MCF 10A (cell line): ENCODE data around the gene COQ8B. TPM values are rescaled to one million over a fixed set of nuclear protein-coding genes. Genes with fewer than 3 reads are reported as not detected.

Experiments used
- BruUV-seq: library from RNA; stranded (reverse); fragments of 400-500 nt; replicated peaks from 2 replicates; lab custom pipeline; 2021; lab: Mats Ljungman, UMichigan
- CTCF ChIA-PET: fragments of 300-600 bp; sonication (Branson Sonifier 250); formaldehyde crosslinking; extraction: SDS; loops from one replicate; lab custom pipeline; 2021; ENCODE audit warnings: antibody characterized with exemption, inconsistent platforms; lab: Yijun Ruan, JAX
- POLR2A ChIA-PET: fragments of 300-600, 350-650 bp; sonication (Branson Sonifier 250); formaldehyde crosslinking; extraction: SDS; loops from one replicate; lab custom pipeline; 2020; ENCODE audit warnings: antibody characterized with exemption, inconsistent platforms; lab: Yijun Ruan, JAX
- DNase-seq: peaks from one replicate; pipeline ENCODE4 v3.0.0-alpha.2; 2018; ENCODE audit not compliant: unreplicated experiment
- H3K27ac Mint-ChIP-seq: one replicate; pipeline ENCODE4 v1.8.0; 2022; ENCODE audit warnings: mild to moderate bottlenecking, low read depth, mixed read lengths; ENCODE audit not compliant: unreplicated experiment
- H3K27me3 Mint-ChIP-seq: one replicate; pipeline ENCODE4 v1.8.0; 2022; ENCODE audit warnings: mixed read lengths; ENCODE audit not compliant: insufficient read depth, unreplicated experiment
- H3K36me3 Mint-ChIP-seq: one replicate; pipeline ENCODE4 v1.8.0; 2022; ENCODE audit warnings: mild to moderate bottlenecking, moderate library complexity, mixed read lengths; ENCODE audit not compliant: insufficient read depth, unreplicated experiment
- H3K4me1 Mint-ChIP-seq: one replicate; pipeline ENCODE4 v1.8.0; 2022; ENCODE audit warnings: mixed read lengths; ENCODE audit not compliant: insufficient read depth, unreplicated experiment
- H3K4me3 Mint-ChIP-seq: one replicate; pipeline ENCODE4 v1.8.0; 2022; ENCODE audit warnings: mild to moderate bottlenecking, moderate library complexity, mixed read lengths; ENCODE audit not compliant: unreplicated experiment
- H3K9me3 Mint-ChIP-seq: one replicate; pipeline ENCODE4 v1.8.0; 2022; ENCODE audit warnings: mixed read lengths; ENCODE audit not compliant: unreplicated experiment
- intact Hi-C: fragments of 100-400 bp; cut with micrococcal nuclease; formaldehyde crosslinking; loops from 2 replicates; pipeline ENCODE4 v1.14.1; 2022
- total RNA-seq: library from RNA; stranded (reverse); gene quantifications from 2 replicates; pipeline ENCODE4 v1.2.3, GENCODE V29; 2022
- TF ChIP-seq, protein P1 (sequence below): fragments of 200-600 bp; IDR thresholded peaks from one replicate; pipeline ENCODE4 v1.8.0; 2022; ENCODE audit warnings: antibody characterized with exemption, mild to moderate bottlenecking; ENCODE audit not compliant: unreplicated experiment

Gene COQ8B
- total RNA-seq, 1 experiment from 2014 or later, result 46.7 TPM

DNA sequence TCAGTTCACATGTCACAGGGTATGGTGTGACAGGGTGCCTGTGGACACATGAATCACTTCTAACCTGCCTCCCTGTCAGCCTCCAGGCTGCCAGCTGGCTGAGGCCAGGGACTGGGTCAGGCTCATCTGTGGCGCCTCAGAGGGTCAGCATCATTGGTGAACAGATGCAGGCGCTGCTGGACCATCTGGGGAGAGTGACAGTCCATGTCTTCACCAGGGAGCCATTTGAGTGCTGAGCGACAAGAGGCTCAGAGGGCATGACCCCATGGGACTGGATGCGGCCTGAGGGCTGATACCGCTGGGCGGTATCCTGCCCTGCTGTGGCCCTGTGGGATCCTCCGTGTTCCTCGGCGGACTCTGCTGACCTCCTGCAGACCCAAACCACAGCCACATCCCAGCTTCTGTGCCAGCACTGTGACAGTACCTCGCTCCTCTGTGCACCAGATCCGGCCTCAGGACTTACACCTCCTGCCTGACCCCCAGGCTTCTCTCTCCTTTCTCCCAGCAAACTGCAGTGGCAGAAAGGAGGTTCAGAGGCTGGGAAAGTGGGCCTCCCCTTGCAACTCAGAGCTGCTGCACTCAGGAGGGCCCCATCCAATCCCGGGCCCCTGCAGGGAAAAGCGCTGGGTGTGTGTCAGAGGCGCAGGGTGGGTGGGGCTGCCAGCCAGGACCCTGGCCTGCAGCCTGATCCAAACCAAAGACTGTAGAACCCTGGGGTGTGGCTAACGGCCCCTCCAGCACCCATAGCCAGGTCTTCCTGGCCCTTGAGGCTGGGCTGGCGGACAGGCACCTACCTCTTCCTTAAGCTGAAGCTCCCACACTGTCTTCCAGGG is 23.4 kb upstream of the COQ8B start:
- TF ChIP-seq, protein P1, sequence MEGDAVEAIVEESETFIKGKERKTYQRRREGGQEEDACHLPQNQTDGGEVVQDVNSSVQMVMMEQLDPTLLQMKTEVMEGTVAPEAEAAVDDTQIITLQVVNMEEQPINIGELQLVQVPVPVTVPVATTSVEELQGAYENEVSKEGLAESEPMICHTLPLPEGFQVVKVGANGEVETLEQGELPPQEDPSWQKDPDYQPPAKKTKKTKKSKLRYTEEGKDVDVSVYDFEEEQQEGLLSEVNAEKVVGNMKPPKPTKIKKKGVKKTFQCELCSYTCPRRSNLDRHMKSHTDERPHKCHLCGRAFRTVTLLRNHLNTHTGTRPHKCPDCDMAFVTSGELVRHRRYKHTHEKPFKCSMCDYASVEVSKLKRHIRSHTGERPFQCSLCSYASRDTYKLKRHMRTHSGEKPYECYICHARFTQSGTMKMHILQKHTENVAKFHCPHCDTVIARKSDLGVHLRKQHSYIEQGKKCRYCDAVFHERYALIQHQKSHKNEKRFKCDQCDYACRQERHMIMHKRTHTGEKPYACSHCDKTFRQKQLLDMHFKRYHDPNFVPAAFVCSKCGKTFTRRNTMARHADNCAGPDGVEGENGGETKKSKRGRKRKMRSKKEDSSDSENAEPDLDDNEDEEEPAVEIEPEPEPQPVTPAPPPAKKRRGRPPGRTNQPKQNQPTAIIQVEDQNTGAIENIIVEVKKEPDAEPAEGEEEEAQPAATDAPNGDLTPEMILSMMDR, result no peak
- ChIA-PET CTCF (no interaction called here), POLR2A (interaction anchor here (0.6 to 3.7 kb wide), 7 partner anchors 10 to 71 kb away, joined by 3 to 35 read pairs (median 3); partner anchors contain the start of genes ACTMAP, COQ8B, EGLN2 and ITPKC)
- no peaks in the 10 kb centered on the region for H3K9me3 Mint-ChIP-seq
- peak overlapping the region; percentile 70 for H3K27ac Mint-ChIP-seq
- intact Hi-C loops, result no loop called here
- peaks cover 7% of the 10 kb centered on the region for H3K4me1 Mint-ChIP-seq
- BruUV-seq, result TSS peak; percentile 12
- no peak overlapping the region for H3K4me3 Mint-ChIP-seq
- peaks cover 73% of the 10 kb centered on the region for H3K36me3 Mint-ChIP-seq
- no peak for DNase-seq
- H3K27me3 Mint-ChIP-seq, result no peaks in the 10 kb centered on the region

DNA sequence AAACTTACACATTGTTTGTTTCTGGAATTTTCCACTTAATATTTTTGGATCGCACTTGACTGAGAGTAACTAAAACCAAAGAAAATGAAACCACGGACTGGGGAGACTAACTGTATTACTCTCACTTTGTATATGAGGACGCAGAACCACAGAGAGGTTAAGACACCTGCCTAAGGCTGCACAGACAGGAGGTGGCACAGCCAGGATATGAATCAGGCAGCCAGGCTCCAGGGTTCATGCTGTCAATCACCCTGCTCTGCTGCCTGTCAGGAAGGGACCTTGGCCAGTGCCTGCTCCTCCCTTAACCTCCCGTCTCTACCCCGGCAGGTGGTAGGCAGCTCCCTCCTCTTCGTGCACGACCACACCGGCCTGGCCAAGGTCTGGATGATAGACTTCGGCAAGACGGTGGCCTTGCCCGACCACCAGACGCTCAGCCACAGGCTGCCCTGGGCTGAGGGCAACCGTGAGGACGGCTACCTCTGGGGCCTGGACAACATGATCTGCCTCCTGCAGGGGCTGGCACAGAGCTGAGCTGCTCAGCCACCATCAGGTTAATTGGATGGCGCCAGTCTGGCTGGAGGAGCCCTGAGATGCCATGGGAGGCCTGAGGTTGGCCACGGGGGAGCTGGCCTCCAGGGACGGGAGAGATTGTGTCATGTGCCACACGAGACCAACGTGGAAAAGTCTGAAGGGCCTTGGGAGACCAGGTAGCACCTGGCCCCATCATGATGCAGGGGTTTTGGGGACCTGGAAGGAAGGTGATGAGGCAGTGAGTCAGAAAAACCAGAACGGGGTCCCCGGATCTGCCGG is 22.5 kb upstream of the COQ8B start:
- ChIA-PET POLR2A (interaction anchor here (0.6 to 3.7 kb wide), 5 partner anchors 11 to 413 kb away, joined by 3 to 35 read pairs (median 3); partner anchors contain the start of genes ACTMAP, COQ8B, ITPKC and SNRPA), CTCF (interaction anchor here (0.6 to 0.7 kb wide), 2 partner anchors 57 to 319 kb away, joined by 3 read pairs; no protein-coding TSS in a partner anchor)
- BruUV-seq, result no TSS peak
- peaks cover 81% of the 10 kb centered on the region for H3K36me3 Mint-ChIP-seq
- no peak overlapping the region for H3K27ac Mint-ChIP-seq
- intact Hi-C loops, result no loop called here
- DNase-seq, result no peak
- H3K9me3 Mint-ChIP-seq, result no peaks in the 10 kb centered on the region
- H3K4me3 Mint-ChIP-seq, result no peak overlapping the region
- TF ChIP-seq, protein P1, result no peak
- no peaks in the 10 kb centered on the region for H3K27me3 Mint-ChIP-seq
- peaks cover 7% of the 10 kb centered on the region for H3K4me1 Mint-ChIP-seq

DNA sequence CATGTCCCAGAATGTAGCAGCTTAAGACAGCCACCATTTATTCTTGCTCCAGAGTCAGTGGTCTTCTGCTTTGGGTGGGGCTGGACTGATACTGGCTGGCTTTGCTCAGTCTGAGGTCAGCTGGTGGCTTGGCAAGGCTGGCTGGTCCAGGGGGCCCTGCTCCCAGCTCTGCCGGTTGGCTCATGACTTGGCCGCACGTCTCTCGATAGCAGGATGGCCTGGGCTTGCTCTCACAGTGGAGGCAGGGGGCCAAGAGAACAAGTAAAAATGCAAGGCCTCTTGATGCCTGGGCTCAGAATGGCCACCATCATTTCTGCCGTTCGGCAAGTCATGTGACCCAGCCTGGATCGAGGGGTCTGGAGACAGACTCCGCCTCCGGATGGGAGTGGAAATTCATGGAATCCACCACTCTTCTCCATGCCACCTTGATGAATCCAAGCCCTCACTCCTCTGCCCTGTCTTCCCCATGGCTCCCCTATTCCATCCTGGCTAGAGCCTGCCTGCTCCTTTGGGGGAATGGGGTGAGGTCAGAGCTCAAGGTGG is 20.5 kb upstream of the COQ8B start:
- Mint-ChIP-seq H3K9me3 (no peaks in the 10 kb centered on the region), H3K27ac (no peak overlapping the region), H3K36me3 (peaks cover 99% of the 10 kb centered on the region), H3K27me3 (no peaks in the 10 kb centered on the region), H3K4me3 (no peak overlapping the region), H3K4me1 (peaks cover 7% of the 10 kb centered on the region)
- ChIA-PET CTCF (interaction anchor here (0.6 kb wide), 1 partner anchor 9 kb away, joined by 4 read pairs; no protein-coding TSS in a partner anchor), POLR2A (interaction anchor here (0.8 to 4.2 kb wide), 3 partner anchors 13 to 15 kb away, joined by 3 to 23 read pairs (median 6); partner anchors contain the start of genes ACTMAP and SNRPA)
- no TSS peak for BruUV-seq
- TF ChIP-seq, protein P1, result no peak
- intact Hi-C loops, result no loop called here
- DNase-seq, result no peak
